HG03135 (cell line): Measurements from ENCODE around the gene PIK3AP1.

Experiments used
- ATAC-seq: cut with Tn5 transposase; IDR thresholded peaks from one replicate; pipeline ENCODE4 v1.9.1; 2021; ENCODE audit warnings: mild to moderate bottlenecking, moderate library complexity; ENCODE audit not compliant: unreplicated experiment

PIK3AP1 gene

GRCh38 chr10:96646301-96646700 is 74.0 kb downstream of the PIK3AP1 start:
- no peak for ATAC-seq

GRCh38 chr10:96645191-96645721 is 75.1 kb downstream of the PIK3AP1 start:
- no peak for ATAC-seq

- ATAC-seq = no peak
These were observed 76.4 kb downstream of the PIK3AP1 start for GRCh38 chr10:96643920-96644319.

GRCh38 chr10:96642973-96643372 is 77.3 kb downstream of the PIK3AP1 start:
- ATAC-seq = no peak

- ATAC-seq = no peak
These were observed 77.8 kb downstream of the PIK3AP1 start for GRCh38 chr10:96642530-96642929.

GRCh38 chr10:96641396-96642295 is 78.7 kb downstream of the PIK3AP1 start:
- ATAC-seq = no peak

- no peak for ATAC-seq
These were observed 80.4 kb downstream of the PIK3AP1 start for GRCh38 chr10:96639899-96640298.

GRCh38 chr10:96638696-96639095 is 81.6 kb downstream of the PIK3AP1 start:
- ATAC-seq = no peak

GRCh38 chr10:96638120-96638519 is 82.2 kb downstream of the PIK3AP1 start:
- ATAC-seq = no peak

GRCh38 chr10:96637709-96638108 is 82.6 kb downstream of the PIK3AP1 start:
- no peak for ATAC-seq

- ATAC-seq = no peak
These were observed 83.8 kb downstream of the PIK3AP1 start for GRCh38 chr10:96636551-96636950.

- ATAC-seq = no peak
These were observed 87.2 kb downstream of the PIK3AP1 start for GRCh38 chr10:96632974-96633710.

- no peak for ATAC-seq
These were observed 93.0 kb downstream of the PIK3AP1 start for GRCh38 chr10:96627292-96627691.

GRCh38 chr10:96626795-96627194 is 93.5 kb downstream of the PIK3AP1 start:
- ATAC-seq = no peak

GRCh38 chr10:96625173-96625572 is 95.1 kb downstream of the PIK3AP1 start:
- no peak for ATAC-seq

- no peak for ATAC-seq
These were observed 98.1 kb downstream of the PIK3AP1 start for GRCh38 chr10:96622013-96622787.

GRCh38 chr10:96619796-96620773 is 100.2 kb downstream of the PIK3AP1 start:
- no peak for ATAC-seq

GRCh38 chr10:96619120-96619519 is 101.2 kb downstream of the PIK3AP1 start:
- ATAC-seq = no peak

- no peak for ATAC-seq
These were observed 101.7 kb downstream of the PIK3AP1 start for GRCh38 chr10:96618653-96619052.

- no peak for ATAC-seq
These were observed 103.4 kb downstream of the PIK3AP1 start for GRCh38 chr10:96616961-96617360.
